GM12878 (cell line): ENCODE data around the gene MAPRE2. TPM values are rescaled to one million over a fixed set of nuclear protein-coding genes. Genes with fewer than 3 reads are reported as not detected.

Experiments used
- ETV6 ChIP-seq, 2 experiments: fragments of 450-650 bp in 1 of 2; IDR thresholded peaks in 1 of 2; conservative IDR thresholded peaks in 1 of 2; 2 replicates each; pipeline ENCODE4 v1.6.1; 2014; ENCODE audit warnings: antibody characterized with exemption in 1 of 2, borderline replicate concordance in 1 of 2, low read depth in 1 of 2, mild to moderate bottlenecking in 1 of 2, moderate library complexity in 1 of 2
- HDGF ChIP-seq: fragments of 450-650 bp; IDR thresholded peaks from 2 replicates; pipeline ENCODE4 v1.6.1; 2016; ENCODE audit warnings: antibody characterized with exemption
- MTA3 ChIP-seq: IDR thresholded peaks from 2 replicates; pipeline ENCODE4 v1.6.1; 2012; ENCODE audit warnings: low read length, inconsistent platforms, borderline replicate concordance
- POLR2AphosphoS5 ChIP-seq: IDR thresholded peaks from 2 replicates; pipeline ENCODE4 v1.6.1; 2011; ENCODE audit warnings: mild to moderate bottlenecking, low read length, inconsistent platforms
- RAD21 ChIP-seq: IDR thresholded peaks from 2 replicates; pipeline ENCODE4 v1.6.1; 2011; ENCODE audit warnings: mild to moderate bottlenecking, low read depth, low read length, moderate library complexity; ENCODE audit not compliant: insufficient read depth
- RBBP5 ChIP-seq: fragments of 200-600 bp; sonication (generic); conservative IDR thresholded peaks from 2 replicates; pipeline ENCODE4 v1.6.1; 2016
- REST ChIP-seq: IDR thresholded peaks from 2 replicates; pipeline ENCODE4 v1.6.1; 2012; ENCODE audit warnings: mild to moderate bottlenecking, low read depth, low read length
- TCF12 ChIP-seq: IDR thresholded peaks from 2 replicates; pipeline ENCODE4 v1.6.1; 2011; ENCODE audit warnings: low read depth, mild to moderate bottlenecking, low read length
- ZBED1 ChIP-seq: IDR thresholded peaks from 2 replicates; pipeline ENCODE4 v1.6.1; 2016; ENCODE audit warnings: borderline replicate concordance
- polyA plus RNA-seq, 11 experiments: library from polyadenylated mRNA; depleted of rRNA in 4 of 11; unstranded in 6 of 11; stranded (reverse) in 5 of 11; fragments of >200 nt; fragmentation: Nextera tagmentation in 4 of 11; fragmentation: Illumina TruSeq in 1 of 11; extraction: Ambion mirVana in 4 of 11; extraction: Trizol in 1 of 11; gene quantifications; 1 replicate in 1 of 11; 2 replicates in 10 of 11; pipeline versions ENCODE4 v1.2.1 to v1.2.3, GENCODE V29; 2011 to 2016; ENCODE audit warnings: inconsistent platforms in 2 of 11, missing spikeins in 2 of 11, low read depth in 1 of 11
- total RNA-seq, 4 experiments: library from RNA; depleted of rRNA in 3 of 4; stranded (reverse); fragments of >200 nt in 3 of 4; fragmentation: Illumina TruSeq in 1 of 4; extraction: Trizol in 1 of 4; gene quantifications; 2 replicates each; pipeline versions ENCODE4 v1.2.1 to v1.2.3, GENCODE V29; 2013 to 2021

MAPRE2 gene
- total and polyA plus RNA-seq, 10 of the 15 experiments (the other 5 are each of a cell fraction or from before 2014, with no cell fraction given): 11.0 to 50.6 (median 24.0) TPM

GRCh38 chr18:35143622-35144596 is 102.7 kb downstream of the MAPRE2 start (continued):
- peak; percentile 69 for TF ChIP-seq RAD21
- no peak for TF ChIP-seq HDGF
- TF ChIP-seq TCF12: no peak
- no peak for TF ChIP-seq MTA3
- TF ChIP-seq POLR2AphosphoS5: no peak
- no peak for TF ChIP-seq RBBP5
- TF ChIP-seq REST: no peak
- no peak for TF ChIP-seq ZBED1
- no peak for TF ChIP-seq ETV6 (conservative IDR thresholded peaks at IDR 0.05 in 1 of 2, IDR thresholded peaks at IDR 0.05 in 1 of 2; ENCODE audit: borderline replicate concordance in 1 of 2, low read depth in 1 of 2)
